Cardiac muscle cell (in vitro differentiated cells and primary cell): ENCODE measurements around the gene PMS2. TPM values are rescaled to one million over a fixed set of nuclear protein-coding genes. Genes with fewer than 3 reads are reported as not detected.
"Not testable (repeated sequence)": the region's sequence is repeated elsewhere in the genome, so short reads cannot be mapped to it uniquely, and the experiment has no call there.

Experiments
- DNase-seq, 2 donors: peaks; one replicate each; pipeline versions ENCODE4 v3.0.0 to v3.0.0-alpha.2; 2010 to 2017; ENCODE audit warnings: low read depth in 1 of 2, low spot score in 1 of 2
- H3K27ac ChIP-seq: fragments of 200-600 bp; sonication (generic); 2 replicates; pipeline ENCODE4 v1.5.1; 2016
- H3K27me3 ChIP-seq: fragments of 200-600 bp; sonication (generic); 2 replicates; pipeline ENCODE4 v1.6.0; 2016; ENCODE audit warnings: control low read depth
- H3K36me3 ChIP-seq: fragments of 200-600 bp; sonication (generic); 2 replicates; pipeline ENCODE4 v1.5.1; 2016; ENCODE audit warnings: control low read depth
- H3K4me1 ChIP-seq: fragments of 200-600 bp; sonication (generic); 2 replicates; pipeline ENCODE4 v1.8.1; 2017; ENCODE audit warnings: low read depth, mild to moderate bottlenecking, mixed run types
- H3K4me3 ChIP-seq: fragments of 200-600 bp; sonication (generic); 2 replicates; pipeline ENCODE4 v1.5.1; 2016; ENCODE audit warnings: mild to moderate bottlenecking
- H3K9me3 ChIP-seq: fragments of 200-600 bp; sonication (generic); 2 replicates; pipeline ENCODE4 v1.5.1; 2017; ENCODE audit warnings: low read depth, mild to moderate bottlenecking, control low read depth
- polyA plus RNA-seq: library from polyadenylated mRNA; unstranded; fragments of >200 nt; fragmentation: Nextera tagmentation; extraction: Ambion mirVana; gene quantifications from 2 replicates; pipeline ENCODE4 v1.2.1, GENCODE V29; 2016
- total RNA-seq: library from RNA; depleted of rRNA; stranded (reverse); fragments of >200 nt; gene quantifications from 2 replicates; pipeline ENCODE4 v1.2.3, GENCODE V29; 2016

The PMS2 gene
- total and polyA plus RNA-seq, 2 experiments from 2014 or later, result 7.4 to 15.1 TPM

- H3K27me3 ChIP-seq, DNase-seq: not testable (repeated sequence)
These were observed 73.9 kb downstream of the PMS2 start for GRCh38 chr7:5934945-5935450.

GRCh38 chr7:5931905-5932644 lies 76.8 kb downstream of the PMS2 start:
- not testable (repeated sequence) for H3K4me3 ChIP-seq, H3K27ac ChIP-seq, H3K9me3 ChIP-seq, H3K36me3 ChIP-seq, H3K4me1 ChIP-seq, H3K27me3 ChIP-seq
- DNase-seq, result peak in 1 of 2 donors; percentile 40

More at GRCh38 chr7:5934945-5935450, 73.9 kb downstream of the PMS2 start:
- not testable (repeated sequence) for H3K4me3 ChIP-seq, H3K36me3 ChIP-seq, H3K27ac ChIP-seq, H3K9me3 ChIP-seq, H3K4me1 ChIP-seq

GRCh38 chr7:5931250-5931649 lies 77.6 kb downstream of the PMS2 start:
- H3K27me3 ChIP-seq, H3K4me3 ChIP-seq, H3K27ac ChIP-seq, H3K36me3 ChIP-seq, H3K4me1 ChIP-seq, H3K9me3 ChIP-seq, DNase-seq: not testable (repeated sequence)

GRCh38 chr7:5930290-5930689 lies 78.6 kb downstream of the PMS2 start:
- not testable (repeated sequence) for H3K27ac ChIP-seq, H3K27me3 ChIP-seq, H3K4me3 ChIP-seq, H3K36me3 ChIP-seq, H3K4me1 ChIP-seq, DNase-seq, H3K9me3 ChIP-seq

GRCh38 chr7:5926263-5926870 lies 82.5 kb downstream of the PMS2 start:
- DNase-seq, H3K27me3 ChIP-seq, H3K27ac ChIP-seq, H3K4me3 ChIP-seq, H3K4me1 ChIP-seq, H3K36me3 ChIP-seq, H3K9me3 ChIP-seq: not testable (repeated sequence)

DNA sequence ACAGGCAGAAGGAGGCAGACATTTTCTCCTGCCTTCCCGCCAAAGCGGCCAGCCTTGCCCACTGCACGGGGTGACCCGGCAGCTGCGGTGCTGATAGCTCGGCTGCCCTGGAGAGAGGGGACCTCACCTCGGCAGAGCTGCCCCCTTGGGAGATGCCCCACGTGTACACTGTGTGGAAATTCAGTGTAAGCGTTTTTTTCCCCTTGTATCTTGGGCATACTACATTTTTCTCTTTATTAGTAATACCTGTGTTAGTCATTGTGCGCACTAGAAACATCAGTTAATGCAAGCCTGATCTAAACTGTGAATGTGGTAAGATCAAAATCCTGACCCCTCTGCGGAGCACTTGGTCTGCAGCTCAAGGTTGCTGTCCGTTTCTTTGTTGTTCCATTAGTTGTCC lies 84.2 kb downstream of the PMS2 start:
- not testable (repeated sequence) for H3K9me3 ChIP-seq, H3K27me3 ChIP-seq, H3K27ac ChIP-seq, H3K36me3 ChIP-seq, H3K4me1 ChIP-seq, H3K4me3 ChIP-seq, DNase-seq

- not testable (repeated sequence) for DNase-seq, H3K4me3 ChIP-seq, H3K36me3 ChIP-seq, H3K9me3 ChIP-seq, H3K27me3 ChIP-seq, H3K4me1 ChIP-seq, H3K27ac ChIP-seq
These were observed 84.7 kb downstream of the PMS2 start for GRCh38 chr7:5924180-5924579.

Other genes with a start within 250 kb of the PMS2 start
- gene RNF216, start 227.4 kb downstream of the PMS2 start, total RNA-seq, result 40.3 and 40.5 TPM in 2 replicates
- 37.6 and 38.5 TPM in 2 replicates for gene RNF216, start 227.4 kb downstream of the PMS2 start, polyA plus RNA-seq
- not detected in 2 replicates for gene OCM, start 128.3 kb downstream of the PMS2 start, total RNA-seq
- gene OCM, start 128.3 kb downstream of the PMS2 start, polyA plus RNA-seq, result 0.48 and 1.1 TPM in 2 replicates
- gene CCZ1, start 110.3 kb downstream of the PMS2 start, total RNA-seq, result 49.4 and 61.2 TPM in 2 replicates
- 107 and 111 TPM in 2 replicates for gene CCZ1, start 110.3 kb downstream of the PMS2 start, polyA plus RNA-seq
- 0.14 and 1.3 TPM in 2 replicates for gene RSPH10B, start 38.4 kb downstream of the PMS2 start, total RNA-seq
- not detected in 2 replicates for gene RSPH10B, start 38.4 kb downstream of the PMS2 start, polyA plus RNA-seq
- 44.3 and 66.5 TPM in 2 replicates for gene AIMP2, start 223 bp upstream of the PMS2 start, total RNA-seq
- gene AIMP2, start 223 bp upstream of the PMS2 start, polyA plus RNA-seq, result 46.8 and 75.0 TPM in 2 replicates
- gene ANKRD61, start 22.3 kb upstream of the PMS2 start, total RNA-seq, result 0.11 and 0.15 TPM in 2 replicates
- gene ANKRD61, start 22.3 kb upstream of the PMS2 start, polyA plus RNA-seq, result 1.9 TPM in 1 of 2 replicates, not detected in the other
- 162 and 173 TPM in 2 replicates for gene EIF2AK1, start 50.1 kb upstream of the PMS2 start, total RNA-seq
- 57.8 and 100 TPM in 2 replicates for gene EIF2AK1, start 50.1 kb upstream of the PMS2 start, polyA plus RNA-seq
- gene USP42, start 95.9 kb upstream of the PMS2 start, total RNA-seq, result 11.0 and 13.3 TPM in 2 replicates
- 10.4 and 14.2 TPM in 2 replicates for gene USP42, start 95.9 kb upstream of the PMS2 start, polyA plus RNA-seq